Fibroblast of lung (primary cell): ENCODE data around the gene MAP2K2.

Experiments
- EZH2 ChIP-seq: IDR thresholded peaks from 2 replicates; pipeline ENCODE4 v1.5.1; 2012; ENCODE audit warnings: low read length, control low read depth, mild to moderate bottlenecking; ENCODE audit errors: missing control alignments
- TF ChIP-seq, protein P1 (sequence below), 2 donors: IDR thresholded peaks in 1 of 2; conservative IDR thresholded peaks in 1 of 2; 1 replicate in 1 of 2; 2 replicates in 1 of 2; pipeline ENCODE4 v1.5.1; 2011 to 2012; ENCODE audit warnings: low read length in 2 of 2, control low read depth in 1 of 2, inconsistent platforms in 1 of 2, low read depth in 1 of 2, mild to moderate bottlenecking in 1 of 2

GRCh38 chr19:4061683-4062418 is 62.1 kb downstream of the MAP2K2 start:
- TF ChIP-seq, protein P1, sequence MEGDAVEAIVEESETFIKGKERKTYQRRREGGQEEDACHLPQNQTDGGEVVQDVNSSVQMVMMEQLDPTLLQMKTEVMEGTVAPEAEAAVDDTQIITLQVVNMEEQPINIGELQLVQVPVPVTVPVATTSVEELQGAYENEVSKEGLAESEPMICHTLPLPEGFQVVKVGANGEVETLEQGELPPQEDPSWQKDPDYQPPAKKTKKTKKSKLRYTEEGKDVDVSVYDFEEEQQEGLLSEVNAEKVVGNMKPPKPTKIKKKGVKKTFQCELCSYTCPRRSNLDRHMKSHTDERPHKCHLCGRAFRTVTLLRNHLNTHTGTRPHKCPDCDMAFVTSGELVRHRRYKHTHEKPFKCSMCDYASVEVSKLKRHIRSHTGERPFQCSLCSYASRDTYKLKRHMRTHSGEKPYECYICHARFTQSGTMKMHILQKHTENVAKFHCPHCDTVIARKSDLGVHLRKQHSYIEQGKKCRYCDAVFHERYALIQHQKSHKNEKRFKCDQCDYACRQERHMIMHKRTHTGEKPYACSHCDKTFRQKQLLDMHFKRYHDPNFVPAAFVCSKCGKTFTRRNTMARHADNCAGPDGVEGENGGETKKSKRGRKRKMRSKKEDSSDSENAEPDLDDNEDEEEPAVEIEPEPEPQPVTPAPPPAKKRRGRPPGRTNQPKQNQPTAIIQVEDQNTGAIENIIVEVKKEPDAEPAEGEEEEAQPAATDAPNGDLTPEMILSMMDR (conservative IDR thresholded peaks at IDR 0.05 in 1 of 2, IDR thresholded peaks at IDR 0.05 in 1 of 2; ENCODE audit: low read depth in 1 of 2, low read length in 2 of 2) = no peak
- TF ChIP-seq EZH2 = no peak
